ENCODE results near the gene FLNB.
"Not testable (repeated sequence)": the region's sequence is repeated elsewhere in the genome, so short reads cannot be mapped to it uniquely, and the experiment has no call there.

Gene FLNB

GRCh38 chr3:58036293-58037032 lies 28.2 kb downstream of the FLNB start:
- DNase-seq: no peak

- no peak for DNase-seq
These were observed 29.1 kb downstream of the FLNB start for GRCh38 chr3:58037141-58037910.

GRCh38 chr3:58038675-58039292 lies 30.6 kb downstream of the FLNB start:
- peak; percentile 59 for DNase-seq

GRCh38 chr3:58039601-58040000 lies 31.4 kb downstream of the FLNB start:
- no peak for DNase-seq

- peak; percentile 56 for DNase-seq
These were observed 33.1 kb downstream of the FLNB start for GRCh38 chr3:58041182-58041825.

- DNase-seq: peak; percentile 94
These were observed 33.7 kb downstream of the FLNB start for GRCh38 chr3:58041826-58042324.

- DNase-seq: no peak
These were observed 34.9 kb downstream of the FLNB start for GRCh38 chr3:58042947-58043707.

GRCh38 chr3:58043933-58044332 lies 35.7 kb downstream of the FLNB start:
- DNase-seq: peak; percentile 23

- peak; percentile 31 for DNase-seq
These were observed 36.7 kb downstream of the FLNB start for GRCh38 chr3:58044691-58045483.

- DNase-seq: peak; percentile 98
These were observed 39.6 kb downstream of the FLNB start for GRCh38 chr3:58047826-58048225.

- DNase-seq: no peak
These were observed 40.1 kb downstream of the FLNB start for GRCh38 chr3:58048301-58048700.

GRCh38 chr3:58049143-58049785 lies 41.0 kb downstream of the FLNB start:
- peak; percentile 99 for DNase-seq

- peak; percentile 93 for DNase-seq
These were observed 43.0 kb downstream of the FLNB start for GRCh38 chr3:58051196-58051595.

- not testable (repeated sequence) for DNase-seq
These were observed 43.5 kb downstream of the FLNB start for GRCh38 chr3:58051658-58052261.

- DNase-seq: peak; percentile 98
These were observed 44.4 kb downstream of the FLNB start for GRCh38 chr3:58052373-58053273.

GRCh38 chr3:58054652-58055051 lies 46.4 kb downstream of the FLNB start:
- DNase-seq: no peak

- no peak for DNase-seq
These were observed 47.1 kb downstream of the FLNB start for GRCh38 chr3:58055314-58055713.

- not testable (repeated sequence) for DNase-seq
These were observed 47.7 kb downstream of the FLNB start for GRCh38 chr3:58055891-58056290.
